Measurements from ENCODE around the gene C9orf43.
"Not testable (repeated sequence)": the region's sequence is repeated elsewhere in the genome, so short reads cannot be mapped to it uniquely, and the experiment has no call there.

GRCh38 chr9:113379094-113379828 lies 31.3 kb upstream of the C9orf43 start:
- not testable (repeated sequence) for TF ChIP-seq CEBPZ (IDR thresholded peaks at IDR 0.05; ENCODE audit: low read depth, low read length); NFYA (IDR thresholded peaks at IDR 0.05; ENCODE audit: borderline replicate concordance, low read depth, low read length); CTCF (IDR thresholded peaks at IDR 0.05 in 2 of 3, conservative IDR thresholded peaks at IDR 0.05 in 1 of 3; ENCODE audit: control insufficient read depth in 2 of 3, extremely low read depth in 1 of 3, insufficient read depth in 1 of 3, low read depth in 3 of 3, low read length in 3 of 3); RCOR1 (conservative IDR thresholded peaks at IDR 0.05; ENCODE audit: low read depth, low read length)
